Pulmonary artery endothelial cell (primary cell): Measurements from ENCODE around the gene CWF19L2. TPM values are rescaled to one million over a fixed set of nuclear protein-coding genes. Genes with fewer than 3 reads are reported as not detected.
"Not testable (repeated sequence)": the region's sequence is repeated elsewhere in the genome, so short reads cannot be mapped to it uniquely, and the experiment has no call there.

Experiments
- DNase-seq: peaks from one replicate; pipeline ENCODE4 v3.0.0-alpha.2; 2011; ENCODE audit warnings: low read depth, low spot score
- total RNA-seq: library from RNA; depleted of rRNA; stranded (reverse); fragments of >200 nt; gene quantifications from 2 replicates; pipeline ENCODE4 v1.2.3, GENCODE V29; 2014

The CWF19L2 gene
- total RNA-seq, 1 donor from 2014 or later: 9.5 TPM

DNA sequence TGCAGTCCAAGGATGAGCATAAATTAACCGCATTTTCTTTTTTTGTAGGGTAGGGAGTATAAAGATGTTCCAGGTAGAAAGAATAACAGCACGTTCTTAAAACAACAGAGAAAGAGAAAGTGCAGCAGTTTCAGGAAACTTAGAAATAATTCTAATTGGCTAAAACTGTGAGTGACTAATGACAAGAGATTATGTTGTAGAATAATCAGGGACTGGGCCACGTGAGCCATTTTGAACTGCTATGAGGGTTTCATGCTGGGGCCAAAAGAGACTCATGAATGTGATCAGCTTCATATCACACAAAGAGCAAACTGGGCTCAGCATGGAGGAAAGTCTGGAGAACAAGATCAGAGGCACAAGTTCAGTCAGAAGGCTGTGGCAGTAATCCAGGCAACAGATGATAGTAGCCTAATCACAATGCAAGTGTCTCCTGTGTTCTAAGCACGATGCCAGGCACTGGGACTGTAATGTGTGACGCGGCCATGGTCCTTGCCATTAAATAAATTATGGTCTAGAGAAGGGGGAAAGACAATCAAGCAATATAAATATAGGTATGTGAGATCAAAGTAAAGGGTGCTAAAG lies 17.9 kb downstream of the CWF19L2 start:
- DNase-seq: no peak

DNA sequence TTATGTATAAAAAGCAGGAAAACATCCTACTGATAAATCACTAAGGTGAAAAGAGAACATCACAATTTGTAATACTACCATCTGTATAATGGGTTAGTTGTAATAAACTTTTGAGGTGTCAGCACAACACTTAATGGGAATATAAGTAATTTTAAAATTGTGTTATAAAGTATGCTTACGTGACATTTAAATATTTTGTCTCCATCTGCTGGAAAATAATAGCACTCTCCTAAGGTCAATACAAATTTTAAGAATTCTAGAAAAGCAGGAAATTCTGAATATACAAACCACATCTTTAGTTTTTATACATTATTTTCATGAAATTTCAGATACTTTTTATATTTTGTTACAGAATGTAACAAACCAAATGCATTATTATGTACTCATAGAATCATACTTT lies 19.5 kb downstream of the CWF19L2 start:
- DNase-seq: no peak

DNA sequence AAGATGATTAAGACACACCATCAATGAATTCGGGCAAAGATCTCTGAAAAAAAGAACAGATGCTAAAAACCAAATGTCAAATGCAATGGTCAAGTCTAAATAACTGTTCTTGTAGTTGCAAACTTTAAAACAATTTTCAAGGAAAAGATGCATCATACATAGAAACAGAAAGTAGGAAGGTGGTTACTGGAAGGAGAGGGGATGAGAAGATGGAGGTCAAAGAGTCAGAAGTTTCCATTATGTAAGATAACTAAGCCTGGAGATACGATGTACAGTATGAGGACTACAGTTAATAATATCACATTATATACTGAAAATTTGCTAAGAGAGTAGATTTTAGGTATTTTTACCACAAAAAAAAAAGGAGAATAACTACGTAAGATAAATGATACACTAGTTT lies 27.1 kb downstream of the CWF19L2 start:
- no peak for DNase-seq

DNA sequence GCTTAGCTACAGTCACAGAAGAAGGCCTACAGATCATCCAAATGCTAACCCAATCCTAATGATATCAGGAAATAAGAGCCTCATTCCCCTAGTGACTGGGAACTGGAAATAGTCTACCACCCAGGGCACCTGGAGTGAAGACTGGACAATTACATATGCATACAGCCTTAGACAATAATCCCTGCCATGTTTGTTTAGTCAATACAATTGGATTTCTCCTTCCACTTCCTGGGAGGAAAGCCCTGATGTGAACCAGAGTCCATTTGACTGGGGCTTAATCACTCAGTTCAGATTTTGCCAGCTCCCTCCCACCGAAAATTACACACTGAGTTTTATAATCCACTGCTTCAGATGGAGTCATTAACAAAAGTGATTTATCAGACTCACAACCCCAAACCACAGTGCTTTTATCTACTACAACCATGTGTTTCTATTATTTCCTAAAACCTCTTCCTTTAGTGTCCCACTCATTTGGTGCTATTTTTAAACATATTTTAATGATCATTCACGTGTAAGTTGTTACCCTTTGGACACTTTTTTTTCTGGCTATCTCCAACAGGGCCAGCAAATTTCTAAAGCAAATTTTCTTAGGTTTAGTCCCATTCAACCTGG lies 29.9 kb downstream of the CWF19L2 start:
- DNase-seq: no peak

DNA sequence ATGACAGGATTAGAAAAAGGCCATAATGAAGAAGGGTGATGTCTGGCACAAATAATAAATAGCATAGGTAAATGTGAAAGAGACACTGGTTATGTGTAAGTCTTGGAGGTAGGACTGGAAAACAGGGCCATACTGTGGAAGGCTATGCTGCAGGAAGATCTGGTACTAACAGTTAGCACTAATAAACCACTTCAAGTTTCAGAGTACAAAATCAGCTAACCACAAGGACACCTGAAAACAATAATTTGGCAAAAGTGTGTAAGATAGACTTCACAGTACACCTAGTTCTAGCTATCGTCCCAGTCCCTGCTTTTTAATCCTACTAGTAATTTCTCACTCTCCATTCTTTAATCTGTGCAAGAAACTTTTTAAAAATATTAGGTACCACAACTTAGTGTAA lies 44.3 kb downstream of the CWF19L2 start:
- DNase-seq: no peak

DNA sequence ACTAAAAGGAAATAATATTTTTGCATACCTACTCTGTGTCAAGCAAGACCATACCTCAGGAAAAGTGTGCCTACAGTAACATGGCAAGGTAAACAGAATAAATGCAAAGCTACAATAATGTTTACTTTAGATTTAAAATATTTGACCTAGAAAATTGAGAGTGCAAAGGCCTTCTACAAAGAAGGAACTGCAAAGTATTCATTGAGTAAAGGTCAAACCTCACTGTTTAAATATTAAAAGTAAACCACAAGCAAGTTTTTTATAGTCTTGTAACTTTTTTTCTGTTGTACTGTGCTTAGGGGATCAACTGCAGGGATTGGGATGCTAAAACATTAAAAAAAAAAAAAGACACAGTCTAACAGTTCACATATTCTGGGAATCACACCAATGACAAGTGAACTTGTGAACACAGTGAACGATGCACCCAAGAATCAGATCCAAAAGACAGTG lies 48.8 kb downstream of the CWF19L2 start:
- no peak for DNase-seq

DNA sequence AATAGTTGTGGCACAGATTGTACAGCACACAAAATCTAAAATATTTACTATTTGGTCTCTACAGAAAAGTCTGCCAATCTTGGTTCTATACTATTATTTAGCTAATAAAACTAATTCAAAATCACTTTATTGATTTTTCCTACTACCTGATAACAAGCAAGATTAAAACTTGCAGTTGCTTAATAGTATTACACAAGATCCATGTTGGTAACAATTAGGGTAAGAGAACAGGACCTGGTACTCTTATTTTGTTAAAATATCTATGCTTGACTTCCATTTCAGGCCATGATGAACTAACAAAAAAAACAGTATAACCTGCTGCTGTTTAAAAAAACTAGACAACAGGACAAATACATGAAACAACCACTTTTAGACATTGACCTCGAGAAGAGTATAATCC lies 52.4 kb downstream of the CWF19L2 start:
- no peak for DNase-seq

DNA sequence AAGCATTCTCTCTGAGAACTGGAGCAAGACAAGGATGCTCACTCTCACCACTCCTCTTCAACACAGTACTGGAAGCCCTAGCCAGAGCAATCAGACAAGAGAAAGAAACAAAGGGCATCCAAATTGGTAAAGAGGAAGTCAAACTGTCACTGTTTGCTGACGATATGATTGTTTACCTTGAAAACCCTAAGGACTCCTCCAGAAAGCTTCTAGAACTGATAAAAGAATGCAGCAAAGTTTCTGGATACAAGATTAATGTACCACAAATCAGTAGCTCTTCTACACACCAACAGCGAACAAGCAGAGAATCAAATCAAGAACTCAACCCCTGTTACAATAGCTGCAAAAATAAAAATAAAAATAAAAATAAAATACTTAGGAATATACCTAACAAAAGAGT lies 56.5 kb downstream of the CWF19L2 start:
- DNase-seq: not testable (repeated sequence)

DNA sequence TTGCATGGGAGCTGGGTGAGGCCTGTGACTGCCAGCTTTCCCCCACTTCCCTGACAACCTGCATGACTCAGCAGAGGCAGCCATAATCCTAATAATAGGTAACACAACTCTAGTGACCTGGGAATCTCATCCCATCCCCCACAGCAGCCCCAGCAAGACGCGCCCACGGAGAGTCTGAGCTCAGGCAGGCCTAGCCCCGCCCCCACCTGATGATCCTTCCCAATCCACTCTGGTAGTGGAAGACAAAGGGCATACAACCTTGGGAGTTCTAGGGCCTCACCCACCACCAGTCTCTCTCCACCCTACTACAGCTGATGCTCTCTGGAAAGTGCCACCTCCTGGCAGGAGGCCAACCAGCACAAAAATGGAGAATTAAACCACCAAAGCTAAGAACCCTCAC lies 60.3 kb downstream of the CWF19L2 start:
- DNase-seq: no peak

DNA sequence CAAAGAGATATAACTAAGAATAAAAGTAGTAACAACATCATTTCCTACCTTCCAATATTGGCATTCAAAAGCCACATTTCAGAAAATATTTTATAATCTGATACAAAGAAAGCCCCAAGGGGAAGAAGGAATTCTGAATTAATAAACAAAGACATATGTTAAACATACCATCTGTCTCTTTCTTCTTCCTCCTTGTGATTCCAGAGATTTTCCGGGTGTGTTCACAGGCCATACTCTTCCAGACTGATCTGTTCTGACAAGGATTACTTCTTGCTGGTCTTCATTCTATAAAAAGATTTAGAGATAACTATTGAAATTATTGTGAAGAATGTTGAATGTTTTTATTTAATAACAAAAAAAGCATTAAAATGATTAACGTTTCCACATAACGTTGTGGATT lies 65.0 kb downstream of the CWF19L2 start:
- no peak for DNase-seq

DNA sequence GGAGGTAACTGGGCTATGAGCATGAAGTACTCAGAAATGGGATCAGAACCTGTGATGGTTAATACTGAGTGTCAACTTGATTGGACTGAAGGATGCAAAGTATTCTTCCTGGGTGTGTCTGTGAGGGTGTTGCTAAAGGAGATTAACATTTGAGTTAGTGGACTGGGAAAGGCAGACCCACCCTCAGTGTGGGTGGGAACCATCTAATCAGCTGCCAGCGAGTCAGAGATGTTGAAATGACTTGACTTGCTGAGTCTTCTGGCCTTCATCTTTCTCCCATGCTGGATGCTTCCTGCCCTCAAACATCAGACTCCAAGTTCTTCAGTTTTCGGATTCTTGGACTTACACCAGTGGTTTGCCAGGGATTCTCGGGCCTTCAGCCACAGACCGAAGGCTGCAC lies 66.9 kb downstream of the CWF19L2 start:
- not testable (repeated sequence) for DNase-seq

DNA sequence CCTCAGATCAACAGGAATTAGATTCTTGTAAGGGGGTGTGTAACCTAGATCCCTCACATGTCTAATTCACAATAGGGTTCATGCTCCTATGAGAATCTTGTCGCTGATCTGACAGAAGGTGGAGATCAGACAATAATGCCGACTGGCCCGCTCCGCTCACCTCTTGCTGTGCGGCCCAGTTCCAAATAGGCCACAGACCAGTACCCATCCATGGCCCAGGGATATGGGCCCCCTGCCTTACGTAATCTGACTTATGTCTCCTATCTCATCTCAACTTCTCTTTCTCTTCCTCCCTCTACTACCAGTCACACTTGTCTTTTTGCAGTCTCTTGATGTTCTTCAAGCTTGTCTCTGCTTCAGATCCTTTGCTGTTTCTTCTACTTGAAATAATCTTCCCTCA lies 70.0 kb downstream of the CWF19L2 start:
- DNase-seq: no peak

DNA sequence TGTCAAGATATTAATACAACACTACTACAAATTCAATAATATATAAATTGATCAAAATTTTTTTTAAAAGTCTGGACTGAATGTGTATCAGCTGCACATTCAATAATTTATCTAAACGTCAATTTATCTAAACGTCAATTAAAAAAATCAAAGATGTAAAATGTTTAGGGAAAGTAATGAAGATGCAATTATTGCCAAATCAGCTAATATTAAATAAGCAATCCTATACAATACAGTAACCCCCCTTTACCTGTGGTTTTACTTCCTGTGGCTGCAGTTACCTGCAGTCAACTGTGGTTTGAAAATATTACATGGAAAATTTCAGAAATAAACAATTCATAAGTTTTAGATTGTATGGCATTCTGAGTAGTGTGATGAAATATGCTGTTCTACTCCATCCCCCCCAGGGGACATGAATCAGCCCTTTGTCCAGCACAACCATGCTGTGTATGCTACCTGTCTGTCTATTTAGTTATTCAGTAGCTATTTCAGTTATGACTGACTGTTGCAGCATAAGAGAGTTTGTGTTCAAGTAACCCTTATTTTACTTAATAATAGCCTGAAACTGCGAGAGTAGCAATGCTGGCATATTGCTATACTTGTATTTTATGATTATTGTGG lies 72.2 kb downstream of the CWF19L2 start:
- DNase-seq: no peak

DNA sequence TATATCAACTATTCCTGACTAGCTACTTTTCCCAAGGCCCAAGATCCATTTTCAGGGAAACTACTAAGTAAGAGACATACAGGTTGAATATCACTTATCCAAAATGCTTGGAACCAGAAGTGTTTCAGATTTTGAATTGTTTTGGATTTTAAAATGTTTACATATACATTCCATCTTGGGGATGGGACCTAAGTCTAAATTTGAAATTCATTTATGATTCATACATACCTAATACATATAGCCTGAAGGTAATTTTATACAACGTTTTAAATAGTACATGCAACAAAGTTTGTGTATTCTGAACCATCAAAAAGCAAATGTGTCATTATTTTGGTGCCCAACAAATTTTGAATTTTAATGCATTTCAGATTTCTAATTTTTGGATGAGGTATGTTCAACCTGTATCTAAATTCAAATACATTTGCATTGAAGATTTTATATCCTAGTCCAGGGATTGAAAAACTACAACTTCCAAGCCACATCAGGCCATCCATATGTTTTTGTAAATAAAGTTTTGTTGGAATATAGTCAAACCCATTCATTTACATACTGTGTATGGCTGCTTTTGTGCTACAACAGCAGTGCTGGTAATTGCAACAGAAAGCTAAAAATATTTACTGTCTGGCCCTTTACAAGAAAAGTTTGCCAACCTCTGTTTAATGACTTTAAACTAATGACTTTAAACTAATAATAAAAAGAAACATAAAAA lies 73.3 kb downstream of the CWF19L2 start:
- DNase-seq: no peak

DNA sequence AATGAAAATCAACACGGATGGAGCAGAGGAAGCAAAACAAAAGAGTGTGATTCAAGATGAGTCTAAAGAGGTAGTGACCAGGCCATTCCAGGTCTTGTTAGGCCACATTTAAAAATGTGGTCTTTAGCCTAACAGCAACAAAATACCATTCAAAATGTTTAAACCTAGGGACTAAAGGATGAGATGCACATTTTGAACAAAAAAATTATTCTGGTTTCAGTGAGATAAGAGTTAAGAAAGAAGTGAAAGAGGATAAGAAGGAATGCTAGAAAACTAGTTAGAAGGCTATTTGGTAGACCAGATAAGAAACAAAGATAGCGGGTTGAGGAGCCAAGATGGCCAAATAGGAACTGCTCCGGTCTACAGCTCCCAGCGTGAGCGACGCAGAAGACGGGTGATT lies 85.2 kb downstream of the CWF19L2 start:
- DNase-seq: no peak

DNA sequence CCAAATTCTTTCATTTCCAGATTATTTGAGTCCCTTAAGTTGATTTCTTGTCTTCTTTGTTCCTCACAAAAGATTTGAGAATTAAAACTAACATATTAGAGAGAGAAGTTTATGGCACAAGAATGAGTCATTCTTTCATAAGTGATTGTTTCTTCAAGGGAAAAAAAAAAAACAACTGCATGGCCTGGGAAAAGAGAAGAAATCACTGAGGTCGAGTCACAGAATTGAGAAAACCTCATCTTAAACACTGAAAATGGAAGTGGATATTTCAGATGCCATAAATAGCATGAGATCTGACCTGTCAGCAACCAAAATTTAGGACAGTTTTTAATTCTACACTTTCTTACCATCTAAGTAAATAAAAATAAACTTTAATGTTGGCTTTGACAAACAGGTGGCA lies 87.2 kb downstream of the CWF19L2 start:
- DNase-seq: peak; percentile 3

DNA sequence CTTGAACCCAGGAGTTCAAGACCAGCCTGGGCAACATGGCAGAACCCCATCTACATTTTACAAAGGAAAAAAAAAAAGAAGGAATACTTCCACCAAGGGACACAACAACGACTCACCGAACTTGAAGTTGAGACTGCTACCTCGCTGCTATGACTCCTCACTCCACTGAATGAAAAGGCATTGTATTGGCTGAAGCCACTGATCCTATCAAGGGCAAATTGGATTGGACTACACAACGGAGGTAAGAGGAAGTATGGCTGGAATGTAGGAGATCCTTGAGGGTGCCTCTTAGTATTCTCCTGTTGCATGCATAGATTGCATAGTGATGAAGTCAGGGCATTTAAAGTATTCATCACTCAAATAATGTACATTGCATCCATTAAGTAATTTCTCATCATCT lies 97.9 kb downstream of the CWF19L2 start:
- DNase-seq: no peak

DNA sequence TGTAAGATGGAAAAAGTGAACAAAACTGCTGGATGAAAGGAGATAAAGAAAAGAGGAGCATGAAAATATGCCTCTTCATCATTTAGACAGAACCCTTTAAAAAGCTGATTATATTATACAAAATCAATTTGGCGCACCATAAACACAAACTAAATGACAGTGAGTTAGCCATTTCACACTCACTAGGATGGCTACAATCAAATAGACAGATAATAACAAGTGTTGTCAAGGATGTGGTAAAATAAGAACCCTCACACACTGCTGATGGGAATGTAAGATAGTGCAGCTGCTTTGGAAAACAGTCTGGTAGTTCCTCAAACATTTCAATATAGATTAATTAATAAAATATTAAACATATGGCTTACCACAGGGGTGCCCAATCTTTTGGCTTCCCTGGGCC lies 99.7 kb downstream of the CWF19L2 start:
- no peak for DNase-seq

DNA sequence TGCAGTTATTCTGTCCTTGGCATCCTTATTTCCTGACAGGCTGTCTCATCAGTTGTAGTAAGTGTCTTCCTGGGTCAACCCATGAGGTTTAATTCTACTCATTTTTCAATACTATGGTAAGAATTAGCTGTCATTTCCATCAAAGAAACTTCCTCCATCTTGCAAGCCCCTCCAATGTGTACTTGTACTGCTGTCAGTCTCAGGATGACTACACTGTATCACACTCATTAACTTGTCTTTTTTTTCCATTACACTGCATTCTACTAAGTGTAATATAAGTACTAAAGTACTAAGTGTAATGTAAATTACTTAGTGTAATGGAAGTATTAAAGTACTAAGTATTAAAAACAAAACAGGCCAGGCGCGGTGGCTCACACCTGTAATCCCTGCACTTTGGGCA lies 102.8 kb downstream of the CWF19L2 start:
- no peak for DNase-seq

DNA sequence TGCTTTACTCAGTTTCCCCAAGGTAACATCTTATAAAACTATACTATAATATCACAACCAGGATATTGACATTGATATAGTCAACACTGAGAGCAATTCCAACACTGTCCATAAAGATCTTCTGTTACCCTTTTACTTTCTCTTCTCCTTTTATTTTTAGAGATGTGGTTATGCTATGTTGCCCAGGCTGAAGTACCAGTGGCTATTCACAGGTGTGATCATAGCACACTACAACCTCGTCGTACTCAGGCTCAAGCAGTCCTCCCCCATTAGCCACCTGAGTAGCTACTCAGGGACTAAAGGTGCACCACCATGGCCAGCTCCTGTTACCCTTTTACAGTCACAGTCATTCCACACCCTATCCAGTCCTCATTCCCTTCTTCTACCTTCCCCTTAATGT lies 119.7 kb downstream of the CWF19L2 start:
- DNase-seq: no peak

DNA sequence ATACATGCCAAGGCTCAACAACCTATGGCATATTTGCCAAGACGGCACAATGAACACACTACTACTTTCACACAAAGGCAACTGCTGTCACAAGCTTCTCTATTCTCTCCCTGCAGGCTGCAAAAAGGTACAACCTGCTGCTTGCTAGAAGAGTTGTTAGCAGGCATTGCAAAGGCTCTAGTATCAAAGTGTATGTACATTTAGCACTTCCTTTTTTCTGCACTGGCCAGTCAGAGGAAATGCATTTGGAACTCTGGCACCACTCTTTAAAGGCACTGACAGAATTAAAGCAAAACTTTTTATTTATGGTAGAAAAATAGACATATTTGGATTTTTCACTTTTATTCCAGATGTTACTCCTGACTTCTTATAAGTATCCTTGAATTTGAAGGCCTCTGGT lies 125.9 kb downstream of the CWF19L2 start:
- no peak for DNase-seq

DNA sequence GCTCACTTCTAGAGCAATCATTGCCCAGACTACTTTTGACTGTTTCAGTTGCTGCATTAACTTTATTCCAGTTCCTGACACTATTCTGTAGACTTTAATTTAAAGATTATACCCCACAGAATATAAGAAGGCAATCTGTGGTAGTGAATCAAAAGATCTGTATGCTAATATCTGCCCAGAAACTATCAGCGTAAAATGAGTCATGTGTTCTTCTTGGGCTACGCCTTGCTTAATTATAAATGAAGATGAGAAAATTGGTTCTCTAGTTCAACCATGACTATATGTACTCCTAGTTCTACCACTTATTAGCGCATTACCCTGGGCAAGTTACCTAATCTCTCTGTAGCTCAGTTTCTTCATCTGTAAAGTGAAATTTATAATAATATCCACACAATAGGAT lies 128.5 kb downstream of the CWF19L2 start:
- DNase-seq: no peak

DNA sequence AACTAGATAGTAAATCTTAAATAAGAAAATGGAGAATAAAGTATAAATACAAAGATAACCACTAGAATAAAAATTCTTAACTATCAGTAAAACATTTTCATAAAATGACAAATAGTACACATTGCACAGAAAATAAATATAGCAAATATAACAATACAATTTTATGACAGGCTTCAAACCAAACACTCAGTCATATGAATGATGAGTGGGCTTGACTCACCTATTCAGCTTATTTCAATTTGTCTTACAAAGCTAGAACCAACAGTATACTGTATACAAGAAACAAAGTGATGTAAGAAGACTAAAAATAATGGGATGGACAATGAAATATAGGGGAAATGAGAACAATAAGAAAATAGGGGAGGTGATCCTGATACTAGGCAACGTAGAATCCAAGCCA lies 141.2 kb downstream of the CWF19L2 start:
- no peak for DNase-seq
